Measurements from ENCODE around the gene CPLX4. TPM values are rescaled to one million over a fixed set of nuclear protein-coding genes. Genes with fewer than 3 reads are reported as not detected.
"Not testable (repeated sequence)": the region's sequence is repeated elsewhere in the genome, so short reads cannot be mapped to it uniquely, and the experiment has no call there.

The CPLX4 gene
- total and polyA plus RNA-seq, 2 donors (not counting 1 experiment from before 2014, with no cell fraction given) = not detected

- H3K79me2 ChIP-seq (ENCODE audit: control insufficient read depth, insufficient read depth, low read length); POLR2A ChIA-PET; H3K27ac Mint-ChIP-seq; H3K4me3 ChIP-seq (ENCODE audit: control extremely low read depth in 1 of 5, extremely low read depth in 1 of 5, insufficient read depth in 1 of 5, low read depth in 2 of 5, low read length in 4 of 5); DNase-seq; H3K9me3 Mint-ChIP-seq (ENCODE audit: insufficient read depth); H3K36me3 ChIP-seq (replicated peaks in 1 of 2; ENCODE audit: control extremely low read depth in 1 of 2, control insufficient read depth in 1 of 2, extremely low read depth in 1 of 2, insufficient read depth in 2 of 2, low read length in 1 of 2); CTCF ChIA-PET; H3K4me3 Mint-ChIP-seq; H2AFZ ChIP-seq (ENCODE audit: insufficient read depth, low read depth, low read length, poor library complexity, severe bottlenecking); H3K9ac ChIP-seq (ENCODE audit: low read length); H3K4me1 Mint-ChIP-seq; H4K20me1 ChIP-seq (ENCODE audit: control insufficient read depth, insufficient read depth, low read length, poor library complexity, severe bottlenecking); H3K4me2 ChIP-seq (replicated peaks; ENCODE audit: low read depth, low read length, poor library complexity, severe bottlenecking); H3K27ac ChIP-seq (ENCODE audit: low read length in 2 of 2); ATAC-seq (ENCODE audit: low read depth); intact Hi-C loops (cut with micrococcal nuclease): not testable (repeated sequence)
- WGBS (ENCODE audit: insufficient coverage) = no CpG with 5 or more reads among the region's 3 CpGs
- H3K27me3 Mint-ChIP-seq = peaks cover 50% of the 10 kb centered on the region
- H3K27me3 ChIP-seq (replicated peaks in 1 of 4; ENCODE audit: control extremely low read depth in 1 of 4, control insufficient read depth in 3 of 4, insufficient read depth in 4 of 4, low read length in 3 of 4) = peaks cover 0 to 45% (median 27%) of the 10 kb centered on the region in 4 experiments
- H3K9me3 ChIP-seq (ENCODE audit: control extremely low read depth in 1 of 3, control insufficient read depth in 2 of 3, insufficient read depth in 1 of 3, low read length in 2 of 3) = peaks cover 0 to 32% (median 0%) of the 10 kb centered on the region in 3 donors
- peaks cover 17 to 19% of the 10 kb centered on the region in 2 donors for H3K4me1 ChIP-seq (ENCODE audit: control insufficient read depth in 2 of 2, insufficient read depth in 2 of 2, low read length in 2 of 2)
These were observed 56.6 kb downstream of the CPLX4 start for GRCh38 chr18:59261842-59262241.

- H3K4me2 ChIP-seq (replicated peaks; ENCODE audit: low read depth, low read length, poor library complexity, severe bottlenecking); H3K36me3 ChIP-seq (replicated peaks in 1 of 2; ENCODE audit: control extremely low read depth in 1 of 2, control insufficient read depth in 1 of 2, extremely low read depth in 1 of 2, insufficient read depth in 2 of 2, low read length in 1 of 2); H3K4me3 ChIP-seq (ENCODE audit: control extremely low read depth in 1 of 5, extremely low read depth in 1 of 5, insufficient read depth in 1 of 5, low read depth in 2 of 5, low read length in 4 of 5); intact Hi-C loops (cut with micrococcal nuclease); H3K9me3 Mint-ChIP-seq (ENCODE audit: insufficient read depth); H3K27ac Mint-ChIP-seq; H3K79me2 ChIP-seq (ENCODE audit: control insufficient read depth, insufficient read depth, low read length); H3K4me3 Mint-ChIP-seq; H4K20me1 ChIP-seq (ENCODE audit: control insufficient read depth, insufficient read depth, low read length, poor library complexity, severe bottlenecking); H3K27ac ChIP-seq (ENCODE audit: low read length in 2 of 2); H3K9ac ChIP-seq (ENCODE audit: low read length); H3K4me1 Mint-ChIP-seq; H2AFZ ChIP-seq (ENCODE audit: insufficient read depth, low read depth, low read length, poor library complexity, severe bottlenecking); H3K4me1 ChIP-seq (ENCODE audit: control insufficient read depth in 2 of 2, insufficient read depth in 2 of 2, low read length in 2 of 2); H3K27me3 ChIP-seq (replicated peaks in 1 of 4; ENCODE audit: control extremely low read depth in 1 of 4, control insufficient read depth in 3 of 4, insufficient read depth in 4 of 4, low read length in 3 of 4); ATAC-seq (ENCODE audit: low read depth); POLR2A ChIA-PET; DNase-seq; CTCF ChIA-PET: not testable (repeated sequence)
- peaks cover 30% of the 10 kb centered on the region for H3K27me3 Mint-ChIP-seq
- WGBS (ENCODE audit: insufficient coverage) = 98% methylated on average over 12 of the region's 30 CpGs
- peaks cover 0 to 15% (median 0%) of the 10 kb centered on the region in 3 donors for H3K9me3 ChIP-seq (ENCODE audit: control extremely low read depth in 1 of 3, control insufficient read depth in 2 of 3, insufficient read depth in 1 of 3, low read length in 2 of 3)
These were observed 63.0 kb downstream of the CPLX4 start for GRCh38 chr18:59255491-59255890.

Measured in B cell (primary cell).